ENCODE results near the gene MRM2. TPM values are rescaled to one million over a fixed set of nuclear protein-coding genes. Genes with fewer than 3 reads are reported as not detected.

The MRM2 gene
- total RNA-seq, 1 experiment from 2014 or later = 49.9 TPM

DNA sequence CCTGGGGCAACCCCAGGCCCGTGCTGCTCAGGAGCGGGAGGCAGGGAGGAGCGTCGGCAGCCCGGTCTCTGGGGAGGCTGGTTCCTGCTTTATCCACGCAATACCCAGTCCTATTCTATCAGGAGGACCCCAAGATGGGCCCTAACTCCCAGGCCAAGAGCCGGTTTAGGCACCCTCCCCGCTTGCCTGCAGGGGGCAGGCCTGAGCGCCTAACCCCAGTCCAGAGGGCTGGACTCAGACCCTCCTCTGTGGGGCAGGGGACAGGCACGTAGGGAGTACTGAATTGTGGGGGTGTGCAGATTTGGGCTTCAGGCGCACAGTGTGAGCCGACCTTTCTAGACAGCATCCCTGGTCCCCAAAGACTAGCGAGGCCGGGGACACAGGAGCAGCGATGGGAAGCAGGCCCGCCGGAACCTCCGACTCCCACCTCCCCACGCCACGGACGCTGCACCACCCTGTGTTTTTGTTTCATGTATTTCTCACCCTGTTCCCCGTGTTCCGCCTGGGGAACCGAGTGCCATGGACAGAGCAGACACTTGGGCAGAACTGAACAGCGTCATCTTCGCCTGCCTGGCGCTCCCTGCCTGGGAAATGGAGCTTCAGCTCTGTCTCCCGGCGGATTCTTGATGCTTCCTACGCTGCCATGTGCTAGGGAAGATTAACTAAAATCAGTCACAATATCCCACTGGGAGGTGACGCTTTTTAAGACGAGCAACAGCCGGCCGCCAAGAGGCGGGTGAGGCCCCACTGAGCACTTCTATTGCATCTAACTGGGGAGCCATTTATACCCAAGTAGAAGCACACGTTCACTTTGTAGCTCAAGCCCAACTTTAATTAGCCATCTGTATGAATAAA, 5.4 kb upstream of the MRM2 start:
- Histone ChIP-seq H3K9me3 (ENCODE audit: control insufficient read depth, insufficient read depth, low read depth, low read length) (no peaks in the 10 kb centered on the region), H3K36me3 (ENCODE audit: control insufficient read depth, insufficient read depth, low read length) (no peaks in the 10 kb centered on the region), H3K4me3 (ENCODE audit: low read depth in 2 of 2, low read length in 2 of 2) (no peak overlapping the region), H3K4me1 (ENCODE audit: control insufficient read depth, insufficient read depth, low read length) (peaks cover 17% of the 10 kb centered on the region), H3K27me3 (ENCODE audit: control insufficient read depth, insufficient read depth, low read length) (no peaks in the 10 kb centered on the region), H3K27ac (ENCODE audit: low read length) (no peak overlapping the region)
- BruUV-seq (replicated peaks) = no TSS peak
- POLR2A ChIA-PET = no interaction called here
- intact Hi-C loops (cut with micrococcal nuclease; ENCODE audit: unreplicated experiment) = loop anchor here (5.0 kb wide), 1 partner anchor 100 kb away; no protein-coding TSS in a partner anchor
- DNase-seq (ENCODE audit: low read depth, low spot score) (no peak), ATAC-seq (peak; percentile 53)
- CTCF ChIA-PET = interaction anchor here (0.5 to 1.0 kb wide), 2 partner anchors 76 to 101 kb away, joined by 4 to 12 read pairs; no protein-coding TSS in a partner anchor
- TF ChIP-seq, protein P1, sequence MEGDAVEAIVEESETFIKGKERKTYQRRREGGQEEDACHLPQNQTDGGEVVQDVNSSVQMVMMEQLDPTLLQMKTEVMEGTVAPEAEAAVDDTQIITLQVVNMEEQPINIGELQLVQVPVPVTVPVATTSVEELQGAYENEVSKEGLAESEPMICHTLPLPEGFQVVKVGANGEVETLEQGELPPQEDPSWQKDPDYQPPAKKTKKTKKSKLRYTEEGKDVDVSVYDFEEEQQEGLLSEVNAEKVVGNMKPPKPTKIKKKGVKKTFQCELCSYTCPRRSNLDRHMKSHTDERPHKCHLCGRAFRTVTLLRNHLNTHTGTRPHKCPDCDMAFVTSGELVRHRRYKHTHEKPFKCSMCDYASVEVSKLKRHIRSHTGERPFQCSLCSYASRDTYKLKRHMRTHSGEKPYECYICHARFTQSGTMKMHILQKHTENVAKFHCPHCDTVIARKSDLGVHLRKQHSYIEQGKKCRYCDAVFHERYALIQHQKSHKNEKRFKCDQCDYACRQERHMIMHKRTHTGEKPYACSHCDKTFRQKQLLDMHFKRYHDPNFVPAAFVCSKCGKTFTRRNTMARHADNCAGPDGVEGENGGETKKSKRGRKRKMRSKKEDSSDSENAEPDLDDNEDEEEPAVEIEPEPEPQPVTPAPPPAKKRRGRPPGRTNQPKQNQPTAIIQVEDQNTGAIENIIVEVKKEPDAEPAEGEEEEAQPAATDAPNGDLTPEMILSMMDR (IDR thresholded peaks at IDR 0.05) = peak; percentile 95
- no peak for TF ChIP-seq TCF7L2 (IDR thresholded peaks at IDR 0.05; ENCODE audit: low read depth, low read length)
- in situ Hi-C loops (cut with HindIII; ENCODE audit: low pct_unique_long_range_greater_than_20kb, low sequenced_read_pairs) = no loop called here

DNA sequence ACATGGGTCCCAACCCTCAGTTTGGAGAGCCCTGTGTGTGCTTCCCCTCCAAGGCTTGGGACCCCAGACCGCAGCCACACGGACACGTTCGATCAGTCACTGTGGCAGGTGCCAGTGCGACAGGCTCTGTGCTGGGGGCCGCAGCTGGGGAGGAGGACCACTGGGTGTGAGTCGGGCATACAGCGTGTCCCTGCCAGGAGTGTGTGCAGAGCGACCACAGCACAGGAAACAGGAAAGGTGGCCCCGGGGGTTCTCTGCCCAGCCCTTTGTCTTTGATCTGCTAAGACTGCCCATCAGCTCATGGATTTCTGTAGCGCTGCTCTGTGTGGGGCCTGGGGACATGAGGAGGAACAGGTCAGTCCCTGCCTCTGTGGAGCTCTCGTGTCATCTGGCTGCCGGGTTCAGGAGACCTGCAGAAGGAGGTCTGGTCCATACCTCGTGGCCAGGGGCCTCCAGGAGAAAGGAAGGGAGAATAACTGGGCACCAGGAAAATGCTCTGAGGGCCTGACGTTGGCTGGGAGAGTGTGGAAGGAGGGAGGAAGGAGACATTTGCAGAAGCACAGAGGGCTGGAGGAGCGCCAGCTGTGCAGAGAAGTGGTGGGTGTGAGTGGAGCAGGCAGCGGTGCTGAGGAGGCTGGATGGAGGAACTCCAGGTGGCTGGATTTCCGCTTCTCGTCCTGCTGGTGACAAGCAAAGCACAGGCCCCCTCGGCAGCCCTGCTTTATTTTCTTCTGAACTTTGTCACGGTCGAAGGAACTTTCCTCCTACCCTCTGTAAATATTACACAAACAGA, 4.1 kb upstream of the MRM2 start:
- no peaks in the 10 kb centered on the region for H3K9me3 ChIP-seq (ENCODE audit: control insufficient read depth, insufficient read depth, low read depth, low read length)
- no peaks in the 10 kb centered on the region for H3K27me3 ChIP-seq (ENCODE audit: control insufficient read depth, insufficient read depth, low read length)
- intact Hi-C loops (cut with micrococcal nuclease; ENCODE audit: unreplicated experiment) (loop anchor here (5.0 kb wide), 1 partner anchor 101 kb away; no protein-coding TSS in a partner anchor), in situ Hi-C loops (cut with HindIII; ENCODE audit: low pct_unique_long_range_greater_than_20kb, low sequenced_read_pairs) (no loop called here)
- no peaks in the 10 kb centered on the region for H3K36me3 ChIP-seq (ENCODE audit: control insufficient read depth, insufficient read depth, low read length)
- H3K4me1 ChIP-seq (ENCODE audit: control insufficient read depth, insufficient read depth, low read length) = peaks cover 19% of the 10 kb centered on the region
- no peak for DNase-seq (ENCODE audit: low read depth, low spot score)
- TF ChIP-seq, protein P1 (IDR thresholded peaks at IDR 0.05) = no peak
- no peak for TF ChIP-seq POLR2AphosphoS5 (IDR thresholded peaks at IDR 0.05; ENCODE audit: low read depth, low read length)
- no peak for TF ChIP-seq SIN3A (IDR thresholded peaks at IDR 0.05; ENCODE audit: borderline replicate concordance, insufficient read depth, low read depth, low read length)
- no peak for TF ChIP-seq TCF7L2 (IDR thresholded peaks at IDR 0.05; ENCODE audit: low read depth, low read length)
- TF ChIP-seq, protein P2, sequence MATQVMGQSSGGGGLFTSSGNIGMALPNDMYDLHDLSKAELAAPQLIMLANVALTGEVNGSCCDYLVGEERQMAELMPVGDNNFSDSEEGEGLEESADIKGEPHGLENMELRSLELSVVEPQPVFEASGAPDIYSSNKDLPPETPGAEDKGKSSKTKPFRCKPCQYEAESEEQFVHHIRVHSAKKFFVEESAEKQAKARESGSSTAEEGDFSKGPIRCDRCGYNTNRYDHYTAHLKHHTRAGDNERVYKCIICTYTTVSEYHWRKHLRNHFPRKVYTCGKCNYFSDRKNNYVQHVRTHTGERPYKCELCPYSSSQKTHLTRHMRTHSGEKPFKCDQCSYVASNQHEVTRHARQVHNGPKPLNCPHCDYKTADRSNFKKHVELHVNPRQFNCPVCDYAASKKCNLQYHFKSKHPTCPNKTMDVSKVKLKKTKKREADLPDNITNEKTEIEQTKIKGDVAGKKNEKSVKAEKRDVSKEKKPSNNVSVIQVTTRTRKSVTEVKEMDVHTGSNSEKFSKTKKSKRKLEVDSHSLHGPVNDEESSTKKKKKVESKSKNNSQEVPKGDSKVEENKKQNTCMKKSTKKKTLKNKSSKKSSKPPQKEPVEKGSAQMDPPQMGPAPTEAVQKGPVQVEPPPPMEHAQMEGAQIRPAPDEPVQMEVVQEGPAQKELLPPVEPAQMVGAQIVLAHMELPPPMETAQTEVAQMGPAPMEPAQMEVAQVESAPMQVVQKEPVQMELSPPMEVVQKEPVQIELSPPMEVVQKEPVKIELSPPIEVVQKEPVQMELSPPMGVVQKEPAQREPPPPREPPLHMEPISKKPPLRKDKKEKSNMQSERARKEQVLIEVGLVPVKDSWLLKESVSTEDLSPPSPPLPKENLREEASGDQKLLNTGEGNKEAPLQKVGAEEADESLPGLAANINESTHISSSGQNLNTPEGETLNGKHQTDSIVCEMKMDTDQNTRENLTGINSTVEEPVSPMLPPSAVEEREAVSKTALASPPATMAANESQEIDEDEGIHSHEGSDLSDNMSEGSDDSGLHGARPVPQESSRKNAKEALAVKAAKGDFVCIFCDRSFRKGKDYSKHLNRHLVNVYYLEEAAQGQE (IDR thresholded peaks at IDR 0.05; ENCODE audit: insufficient read depth in 1 of 2, low read depth in 2 of 2, low read length in 1 of 2) = no peak
- BruUV-seq (replicated peaks) = no TSS peak
- CTCF ChIA-PET = interaction anchor here (0.6 kb wide), 1 partner anchor 612 kb away, joined by 3 read pairs; no protein-coding TSS in a partner anchor
- H3K27ac ChIP-seq (ENCODE audit: low read length) = no peak overlapping the region
- POLR2A ChIA-PET = no interaction called here
- no peak for ATAC-seq
- H3K4me3 ChIP-seq (ENCODE audit: low read depth in 2 of 2, low read length in 2 of 2) = no peak overlapping the region
